Stomach (tissue), 9 donors: ENCODE data around the gene GMDS. TPM values are rescaled to one million over a fixed set of nuclear protein-coding genes. Genes with fewer than 3 reads are reported as not detected.

Source experiments
- DNase-seq, 2 donors: peaks; one replicate each; pipeline versions ENCODE4 v3.0.0 to v3.0.0-alpha.2; 2013 to 2019
- H3K27ac ChIP-seq, 5 donors: fragments of 200-600 bp in 4 of 5; sonication (generic) in 4 of 5; one replicate each; pipeline ENCODE4 v1.5.1; 2013 to 2019; ENCODE audit warnings: mild to moderate bottlenecking in 1 of 5, moderate library complexity in 1 of 5
- H3K27me3 ChIP-seq, 3 donors: fragments of 200-600 bp; sonication (generic); one replicate each; pipeline ENCODE4 v1.5.1; 2017 to 2019; ENCODE audit warnings: mixed run types in 1 of 3
- H3K36me3 ChIP-seq, 4 donors: fragments of 200-600 bp; sonication (generic); 1 replicate in 3 of 4; 2 replicates in 1 of 4; pipeline ENCODE4 v1.5.1; 2016 to 2019
- H3K4me1 ChIP-seq, 4 donors: fragments of 200-600 bp; sonication (generic); one replicate each; pipeline ENCODE4 v1.5.1; 2016 to 2019
- H3K4me3 ChIP-seq, 4 donors: fragments of 200-600 bp; sonication (generic) in 3 of 4; one replicate each; pipeline ENCODE4 v1.5.1; 2016 to 2019; ENCODE audit warnings: mild to moderate bottlenecking in 1 of 4
- H3K9me3 ChIP-seq, 4 donors: fragments of 200-600 bp; sonication (generic); one replicate each; pipeline ENCODE4 v1.5.1; 2016 to 2019
- CTCF ChIP-seq, 7 experiments: fragments of 450-650 bp in 4 of 7; fragments of 200-600 bp in 3 of 7; sonication (generic) in 3 of 7; IDR thresholded peaks; one replicate each; pipeline ENCODE4 v1.5.1; 2016 to 2019; ENCODE audit warnings: antibody characterized with exemption in 7 of 7, control low read depth in 2 of 7, mild to moderate bottlenecking in 1 of 7
- EP300 ChIP-seq: sonication (generic); formaldehyde crosslinking; IDR thresholded peaks from one replicate; pipeline ENCODE4 v1.6.1; 2017; ENCODE audit warnings: antibody characterized with exemption
- POLR2A ChIP-seq, 4 donors: fragments of 450-650 bp; IDR thresholded peaks; one replicate each; pipeline ENCODE4 v1.6.1; 2016; ENCODE audit warnings: antibody characterized with exemption in 4 of 4, control low read depth in 2 of 4, mild to moderate bottlenecking in 1 of 4, moderate library complexity in 1 of 4
- POLR2AphosphoS5 ChIP-seq, 3 donors: sonication (generic); formaldehyde crosslinking; IDR thresholded peaks; one replicate each; pipeline ENCODE4 v1.6.1; 2016; ENCODE audit warnings: antibody characterized with exemption in 3 of 3
- WGBS, 5 donors: extraction: QIAGEN DNeasy Blood & Tissue Kit in 3 of 5; methylation state at CpG; one replicate each; pipeline versions ENCODE4 v1.1.5 to v1.1.7; 2013 to 2018; 5-methylcytosine and 5-hydroxymethylcytosine counted together
- intact Hi-C: fragments of 100-400 bp; cut with DNase I; formaldehyde crosslinking; loops from one replicate; pipeline ENCODE4 v1.15.1; 2023; ENCODE audit warnings: low total_unique reads
- polyA plus RNA-seq, 3 donors: library from polyadenylated mRNA; stranded (reverse); fragments of 200-250 nt; gene quantifications; one replicate each; pipeline ENCODE4 v1.2.3, GENCODE V29; 2013
- total RNA-seq, 5 donors: library from RNA; depleted of rRNA; stranded (reverse); fragments of >200 nt; gene quantifications; one replicate each; pipeline versions ENCODE4 v1.1.0 to v1.2.3, GENCODE V29; 2014 to 2016
- donor health status: healthy with polysubstance abuse.
- donor health status: Bipolar disorder and iron deficiency.
- donor health status: healthy.

Gene GMDS
- total and polyA plus RNA-seq, 8 donors, result 83.7 to 262 (median 121) TPM

DNA sequence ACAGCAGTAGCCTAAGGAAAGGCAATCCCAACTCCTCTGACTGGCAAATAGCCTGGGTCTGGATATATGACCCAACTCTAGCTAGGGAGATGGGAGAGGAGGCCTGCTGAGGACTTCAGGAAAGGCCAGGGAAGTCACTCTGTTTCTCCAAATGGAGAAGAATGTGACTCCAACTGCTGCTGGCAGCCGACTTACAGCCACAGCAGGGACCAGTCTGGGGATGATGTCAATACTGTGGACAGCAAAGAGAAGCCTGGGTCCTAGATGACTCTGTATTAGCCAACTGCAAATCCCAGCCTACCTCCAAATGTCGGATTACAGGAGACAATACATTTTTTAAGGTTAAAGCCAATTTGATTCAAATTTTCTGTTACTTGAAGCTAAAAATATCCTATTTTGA is 403.1 kb downstream of the GMDS start:
- TF ChIP-seq CTCF (IDR thresholded peaks at IDR 0.05) (no peak), EP300 (no peak), POLR2AphosphoS5 (IDR thresholded peaks at IDR 0.05) (no peak), POLR2A (IDR thresholded peaks at IDR 0.05) (no peak)
- Histone ChIP-seq H3K4me1 (peaks cover 7 to 25% (median 20%) of the 10 kb centered on the region in 4 donors), H3K36me3 (peaks cover 0 to 6% (median 3%) of the 10 kb centered on the region in 4 donors), H3K4me3 (no peak overlapping the region), H3K27me3 (no peaks in the 10 kb centered on the region), H3K9me3 (peaks cover 0 to 9% (median 0%) of the 10 kb centered on the region in 4 donors), H3K27ac (no peak overlapping the region)
- WGBS, 5 donors, result 88 to 97% (median 90%) methylated on average over 2 of the region's 2 CpGs
- no peak for DNase-seq
- intact Hi-C loops, result no loop called here

DNA sequence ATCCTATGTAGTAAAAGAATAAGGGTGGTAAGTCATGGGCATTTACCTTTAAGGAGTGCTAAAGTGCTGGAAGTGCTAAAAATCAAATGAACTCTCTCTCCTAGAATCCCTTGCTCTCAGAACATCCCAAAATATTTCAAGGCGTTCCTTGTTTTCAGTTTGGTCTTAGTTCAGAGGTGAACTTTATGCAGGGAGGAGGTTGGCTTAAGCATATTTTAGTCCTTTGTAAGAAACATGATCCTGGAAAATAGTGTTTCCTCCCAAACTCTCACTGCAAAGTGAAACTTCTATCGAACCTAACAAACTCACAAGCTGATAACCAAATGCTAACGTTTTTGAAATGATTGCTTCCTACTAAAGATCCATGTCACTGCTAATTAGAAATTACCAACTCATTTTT is 404.3 kb downstream of the GMDS start:
- Histone ChIP-seq H3K27me3 (no peaks in the 10 kb centered on the region), H3K4me1 (peaks cover 7 to 25% (median 20%) of the 10 kb centered on the region in 4 donors), H3K27ac (no peak overlapping the region), H3K4me3 (no peak overlapping the region), H3K9me3 (peaks cover 0 to 9% (median 0%) of the 10 kb centered on the region in 4 donors), H3K36me3 (peaks cover 0 to 6% (median 1%) of the 10 kb centered on the region in 4 donors)
- intact Hi-C loops, result no loop called here
- TF ChIP-seq POLR2A (IDR thresholded peaks at IDR 0.05) (no peak), CTCF (IDR thresholded peaks at IDR 0.05) (no peak), EP300 (no peak), POLR2AphosphoS5 (IDR thresholded peaks at IDR 0.05) (no peak)
- DNase-seq, result no peak
- WGBS, 5 donors, result 38 to 59% (median 45%) methylated on average over 3 of the region's 3 CpGs

DNA sequence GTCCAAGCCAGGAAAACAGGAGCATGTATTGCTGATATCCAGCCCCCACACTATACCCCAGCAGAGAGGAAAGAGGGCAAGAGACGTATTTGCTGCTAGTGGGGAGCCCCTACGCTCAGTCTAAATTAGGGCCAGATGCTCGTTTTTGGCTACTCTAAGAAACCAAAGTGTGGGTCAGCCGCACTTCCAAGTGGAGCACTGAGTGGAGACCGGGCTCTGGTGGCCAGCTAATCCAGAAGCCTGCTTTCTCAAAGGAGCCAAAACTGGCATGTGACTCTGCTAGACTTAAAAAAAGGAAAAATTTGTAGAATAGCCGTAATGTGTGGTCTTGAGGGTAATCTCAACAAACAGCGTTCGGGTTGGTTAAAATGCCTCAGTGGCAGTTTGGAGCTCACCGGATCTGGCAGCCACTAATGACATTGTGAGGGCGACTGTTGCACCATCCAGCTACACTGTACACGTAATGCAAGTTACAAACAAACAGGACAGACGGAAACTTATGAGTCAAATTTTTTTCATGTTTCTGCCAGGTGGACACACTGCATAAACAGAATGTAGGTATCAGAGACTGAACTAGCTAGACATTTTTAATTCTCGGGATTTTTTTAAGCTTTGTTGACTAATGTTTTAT is 404.8 kb downstream of the GMDS start:
- no peak overlapping the region for H3K4me3 ChIP-seq
- no peak for TF ChIP-seq POLR2A (IDR thresholded peaks at IDR 0.05)
- no peak for TF ChIP-seq CTCF (IDR thresholded peaks at IDR 0.05)
- TF ChIP-seq EP300, result no peak
- no peak for TF ChIP-seq POLR2AphosphoS5 (IDR thresholded peaks at IDR 0.05)
- DNase-seq, result no peak
- peaks cover 0 to 4% (median 0%) of the 10 kb centered on the region in 4 donors for H3K9me3 ChIP-seq
- no peak overlapping the region for H3K27ac ChIP-seq
- H3K4me1 ChIP-seq, result peaks cover 7 to 25% (median 20%) of the 10 kb centered on the region in 4 donors
- 87 to 90% (median 90%) methylated on average over 13 of the region's 13 CpGs for WGBS, 5 donors
- peaks cover 0 to 6% (median 1%) of the 10 kb centered on the region in 4 donors for H3K36me3 ChIP-seq
- intact Hi-C loops, result no loop called here
- no peaks in the 10 kb centered on the region for H3K27me3 ChIP-seq

DNA sequence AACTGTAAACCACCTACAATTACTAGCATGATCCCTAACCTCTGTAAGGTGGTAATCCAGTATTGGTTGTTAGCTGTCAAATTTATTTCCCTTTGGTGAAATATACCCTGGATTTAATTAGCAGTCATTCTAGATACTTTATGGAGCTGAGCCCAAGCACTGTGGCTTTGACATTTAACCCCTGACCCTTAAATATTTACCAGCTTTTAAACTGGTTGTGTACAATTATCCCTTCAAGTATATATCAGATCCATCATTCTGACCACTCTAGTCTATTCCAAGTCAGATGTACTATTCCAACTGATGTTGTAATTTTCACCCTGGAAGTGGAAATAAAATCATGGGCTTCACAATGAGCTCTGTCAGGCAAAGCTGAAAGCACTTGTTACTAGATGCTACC is 406.0 kb downstream of the GMDS start:
- Histone ChIP-seq H3K4me3 (no peak overlapping the region), H3K36me3 (peaks cover 0 to 6% (median 1%) of the 10 kb centered on the region in 4 donors), H3K9me3 (no peaks in the 10 kb centered on the region), H3K27ac (no peak overlapping the region), H3K27me3 (no peaks in the 10 kb centered on the region), H3K4me1 (peaks cover 7 to 25% (median 20%) of the 10 kb centered on the region in 4 donors)
- intact Hi-C loops, result no loop called here
- DNase-seq, result no peak
- no peak for TF ChIP-seq POLR2A (IDR thresholded peaks at IDR 0.05)
- TF ChIP-seq CTCF (IDR thresholded peaks at IDR 0.05), result no peak
- no peak for TF ChIP-seq POLR2AphosphoS5 (IDR thresholded peaks at IDR 0.05)
- no peak for TF ChIP-seq EP300
